HG02938 (cell line): ENCODE results near the gene S100A6.
"Not testable (repeated sequence)": the region's sequence is repeated elsewhere in the genome, so short reads cannot be mapped to it uniquely, and the experiment has no call there.

Experiments
- ATAC-seq: cut with Tn5 transposase; IDR thresholded peaks from one replicate; pipeline ENCODE4 v1.9.1; 2021; ENCODE audit warnings: mild to moderate bottlenecking, moderate library complexity; ENCODE audit not compliant: unreplicated experiment

Gene S100A6

DNA sequence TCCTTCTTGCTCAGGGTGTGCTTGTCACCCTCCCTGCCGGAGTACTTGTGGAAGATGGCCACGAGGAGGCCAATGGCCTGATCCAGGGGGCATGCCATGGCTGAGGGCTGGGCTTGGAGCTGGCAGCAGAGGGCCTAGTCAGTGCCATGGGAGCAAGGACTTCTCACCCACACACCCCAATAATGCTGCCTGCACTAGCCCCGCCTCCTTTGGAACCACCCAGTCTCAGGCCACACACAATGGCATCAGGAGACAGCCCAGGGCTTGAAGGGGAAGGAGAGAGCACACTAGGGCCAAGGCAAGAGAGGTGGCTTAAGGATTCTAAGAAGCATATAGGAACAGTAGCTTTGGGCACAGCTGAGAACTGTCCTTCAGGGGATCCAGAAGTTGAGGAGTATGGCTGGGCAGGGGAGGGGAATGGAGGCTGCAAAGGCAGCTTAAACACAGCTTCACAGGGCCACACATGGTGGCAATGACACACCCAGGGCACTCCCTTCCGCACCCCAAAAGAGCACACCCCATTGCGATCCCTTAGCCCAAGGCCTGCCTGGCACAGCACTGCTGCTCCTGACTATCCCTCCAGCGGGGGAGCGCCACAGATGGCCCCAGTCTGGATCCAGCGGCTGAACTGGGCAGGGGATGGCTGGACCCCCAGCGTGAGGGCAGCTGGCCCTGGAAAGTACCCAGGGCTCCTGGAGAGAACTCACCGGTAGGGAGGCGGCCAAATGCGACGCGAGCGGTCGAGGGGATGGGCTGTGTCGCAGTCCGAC is at the start of gene S100A6:
Gene S100A6, minus strand, starts transcription at position 750 of the 770 bp plus-strand sequence. Its CDS starts 652 bp downstream, at position 98.
- no peak for ATAC-seq

DNA sequence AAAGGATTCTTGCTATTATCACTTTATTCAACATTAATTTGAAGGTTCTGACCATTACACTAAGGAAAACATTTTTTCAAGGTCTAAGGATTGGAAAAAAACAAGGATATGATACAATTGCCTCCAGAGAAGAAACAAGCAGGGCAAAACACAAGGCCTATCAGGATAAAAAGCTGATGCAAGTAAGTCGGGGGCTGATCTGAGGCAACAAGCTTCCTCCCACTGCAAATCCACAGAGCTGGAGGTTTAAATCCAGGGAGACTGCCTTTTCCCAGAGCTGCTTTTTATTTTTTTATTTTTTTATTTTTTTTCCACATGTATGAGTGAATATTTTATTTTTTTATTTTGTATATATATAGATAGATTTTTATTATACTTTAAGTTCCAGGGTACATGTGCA is 49.2 kb upstream of the S100A6 start:
- ATAC-seq, result no peak

DNA sequence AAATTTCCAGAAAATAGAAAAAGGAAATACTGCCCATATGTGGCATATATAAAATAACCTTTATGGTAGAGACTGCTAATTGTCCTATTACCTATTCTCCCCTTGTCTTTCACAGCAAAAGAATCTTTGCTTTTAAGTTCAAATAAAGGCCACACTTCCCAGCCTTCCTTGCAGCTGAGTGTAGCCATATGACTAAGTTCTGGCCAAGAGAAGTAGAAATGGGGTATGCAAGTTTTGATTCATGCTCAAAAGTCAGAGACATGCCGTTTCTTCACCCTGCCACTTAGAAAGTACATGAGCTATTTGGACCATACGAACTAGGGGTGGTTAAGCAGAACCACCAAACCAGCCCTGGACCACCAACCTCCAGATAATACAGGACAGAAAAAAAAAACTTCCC is 48.2 kb upstream of the S100A6 start:
- no peak for ATAC-seq

GRCh38 chr1:153583514-153583913 is 47.7 kb upstream of the S100A6 start:
- ATAC-seq, result not testable (repeated sequence)

GRCh38 chr1:153582836-153583235 is 47.0 kb upstream of the S100A6 start:
- not testable (repeated sequence) for ATAC-seq

- ATAC-seq, result no peak
These were observed 43.1 kb upstream of the S100A6 start for GRCh38 chr1:153578936-153579335.

- no peak for ATAC-seq
These were observed 42.7 kb upstream of the S100A6 start for GRCh38 chr1:153578490-153578889.

DNA sequence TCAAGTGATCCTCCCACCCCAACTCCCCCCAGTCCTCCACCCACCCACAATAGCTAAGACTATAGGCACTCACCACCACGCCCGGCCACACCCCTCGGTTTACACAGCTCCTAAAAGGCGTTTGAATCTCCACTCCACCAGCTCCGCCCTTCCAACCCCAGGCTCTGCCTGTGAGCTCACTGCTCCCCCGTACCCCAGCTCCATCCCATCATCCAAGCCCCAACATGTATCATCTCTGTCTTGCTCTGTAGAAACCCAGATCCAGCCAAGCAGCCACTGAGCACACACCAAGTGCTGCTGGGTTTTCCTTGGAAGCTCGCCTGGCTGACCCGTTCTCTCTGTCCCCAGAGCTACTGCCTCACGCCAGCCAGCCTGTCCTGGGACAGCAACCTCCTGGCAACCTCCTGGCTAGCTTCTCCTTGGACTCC is 41.8 kb upstream of the S100A6 start:
- ATAC-seq, result no peak

DNA sequence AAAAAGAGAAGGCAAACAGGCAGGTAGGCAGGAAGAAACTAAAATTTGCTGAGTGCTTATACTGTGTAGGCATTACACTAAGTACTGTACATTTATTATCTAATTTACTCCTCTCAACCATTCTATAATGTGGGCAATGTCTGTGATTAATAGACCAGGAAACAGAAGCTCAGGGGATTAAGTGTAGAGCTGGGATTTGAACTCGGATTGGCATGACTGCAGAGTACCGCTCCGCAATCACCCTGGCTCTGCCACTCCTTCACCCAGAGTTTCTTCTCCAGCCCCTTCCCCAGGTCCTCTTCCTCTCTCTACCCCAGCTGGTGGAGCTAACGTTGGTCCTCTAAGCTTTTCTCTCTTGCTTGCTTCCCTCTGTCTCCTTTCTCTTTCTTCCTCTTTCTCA is 41.3 kb upstream of the S100A6 start:
- no peak for ATAC-seq

DNA sequence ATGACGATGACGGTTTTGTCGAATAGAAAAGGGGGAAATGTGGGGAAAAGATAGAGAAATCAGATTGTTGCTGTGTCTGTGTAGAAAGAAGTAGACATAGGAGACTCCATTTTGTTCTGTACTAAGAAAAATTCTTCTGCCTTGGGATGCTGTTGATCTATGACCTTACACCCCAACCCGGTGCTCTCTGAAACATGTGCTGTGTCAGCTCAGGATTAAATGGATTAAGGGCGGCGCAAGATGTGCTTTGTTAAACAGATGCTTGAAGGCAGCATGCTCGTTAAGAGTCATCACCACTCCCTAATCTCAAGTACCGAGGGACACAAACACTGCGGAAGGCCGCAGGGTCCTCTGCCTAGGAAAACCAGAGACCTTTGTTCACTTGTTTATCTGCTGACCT is 39.7 kb upstream of the S100A6 start:
- ATAC-seq, result not testable (repeated sequence)

DNA sequence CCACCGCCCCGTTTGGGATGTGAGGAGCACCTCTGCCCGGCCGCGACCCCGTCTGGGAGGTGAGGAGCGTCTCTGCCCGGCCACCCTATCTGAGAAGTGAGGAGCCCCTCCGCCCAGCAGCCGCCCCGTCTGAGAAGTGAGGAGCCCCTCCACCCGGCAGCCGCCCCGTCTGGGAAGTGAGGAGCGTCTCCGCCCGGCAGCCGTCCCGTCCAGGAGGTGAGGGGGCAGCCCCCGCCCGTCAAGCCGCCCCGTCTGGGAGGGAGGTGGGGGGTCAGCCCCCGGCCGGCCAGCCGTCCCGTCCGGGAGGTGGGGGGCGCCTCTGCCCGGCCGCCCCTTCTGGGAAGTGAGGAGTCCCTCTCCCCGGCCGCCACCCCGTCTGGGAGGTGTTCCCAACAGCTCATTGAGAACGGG is 39.3 kb upstream of the S100A6 start:
- ATAC-seq, result not testable (repeated sequence)

DNA sequence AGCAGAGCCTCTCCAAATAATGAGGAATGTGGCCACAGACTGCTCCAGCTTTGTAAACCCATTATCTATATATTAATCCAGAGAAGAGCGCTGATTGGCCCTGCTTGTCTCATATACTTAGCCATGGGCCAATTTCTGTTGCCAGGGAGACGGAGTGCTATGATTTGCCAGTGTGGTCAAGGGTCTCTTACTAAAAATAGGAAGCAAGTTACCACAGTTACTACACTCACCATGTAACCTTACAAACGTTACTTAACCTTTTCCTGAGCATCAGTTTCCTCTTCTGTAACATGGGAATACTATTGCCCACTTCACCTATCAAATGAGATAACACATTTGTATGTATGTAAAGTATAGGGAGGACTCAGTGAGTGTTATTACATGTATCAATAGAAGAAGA is 37.6 kb upstream of the S100A6 start:
- ATAC-seq, result no peak

DNA sequence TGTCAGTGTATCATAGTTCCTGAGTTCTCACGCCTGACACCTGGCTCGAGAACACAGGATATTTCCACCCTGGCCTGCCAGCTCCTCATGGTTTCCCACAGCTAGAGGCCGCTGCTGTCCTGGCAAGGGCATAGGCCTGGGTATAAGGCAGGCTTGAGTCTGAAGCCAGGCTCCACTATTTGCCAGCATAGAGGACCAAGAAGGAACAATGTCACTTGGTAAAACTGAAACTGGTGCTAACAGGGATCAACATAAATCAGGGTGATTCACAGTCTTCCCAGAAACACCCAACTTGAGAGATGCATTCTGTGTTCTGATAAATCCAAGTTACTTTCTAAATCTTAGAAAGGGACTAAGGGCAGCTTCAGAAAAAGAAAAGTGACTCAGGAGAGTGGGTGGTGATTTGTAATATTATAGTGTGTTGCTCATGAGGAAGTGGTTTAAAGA is 36.8 kb upstream of the S100A6 start:
- no peak for ATAC-seq

DNA sequence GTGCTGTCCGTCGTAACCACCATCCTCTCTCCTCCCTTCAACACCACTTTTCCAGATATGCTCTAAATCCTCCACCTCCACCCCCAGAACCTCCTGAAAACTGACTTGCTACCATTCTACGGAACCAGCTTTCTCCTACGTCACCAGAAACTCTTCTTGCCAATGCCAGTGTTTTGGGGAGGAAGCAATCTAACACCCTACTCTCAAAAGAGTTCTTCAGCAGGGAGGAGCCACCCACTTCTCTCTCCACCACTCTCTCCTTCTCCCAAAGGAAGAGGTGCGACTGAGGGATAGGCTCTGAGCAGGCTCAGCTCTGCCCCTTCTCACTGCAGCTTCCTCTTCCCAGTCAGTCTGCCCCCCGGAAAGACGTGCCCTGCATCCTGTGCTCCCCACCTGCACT is 35.9 kb upstream of the S100A6 start:
- ATAC-seq, result no peak

- no peak for ATAC-seq
These were observed 35.1 kb upstream of the S100A6 start for GRCh38 chr1:153570874-153571273.

- no peak for ATAC-seq
These were observed 33.7 kb upstream of the S100A6 start for GRCh38 chr1:153569465-153569864.

- no peak for ATAC-seq
These were observed 32.7 kb upstream of the S100A6 start for GRCh38 chr1:153568367-153569099.

DNA sequence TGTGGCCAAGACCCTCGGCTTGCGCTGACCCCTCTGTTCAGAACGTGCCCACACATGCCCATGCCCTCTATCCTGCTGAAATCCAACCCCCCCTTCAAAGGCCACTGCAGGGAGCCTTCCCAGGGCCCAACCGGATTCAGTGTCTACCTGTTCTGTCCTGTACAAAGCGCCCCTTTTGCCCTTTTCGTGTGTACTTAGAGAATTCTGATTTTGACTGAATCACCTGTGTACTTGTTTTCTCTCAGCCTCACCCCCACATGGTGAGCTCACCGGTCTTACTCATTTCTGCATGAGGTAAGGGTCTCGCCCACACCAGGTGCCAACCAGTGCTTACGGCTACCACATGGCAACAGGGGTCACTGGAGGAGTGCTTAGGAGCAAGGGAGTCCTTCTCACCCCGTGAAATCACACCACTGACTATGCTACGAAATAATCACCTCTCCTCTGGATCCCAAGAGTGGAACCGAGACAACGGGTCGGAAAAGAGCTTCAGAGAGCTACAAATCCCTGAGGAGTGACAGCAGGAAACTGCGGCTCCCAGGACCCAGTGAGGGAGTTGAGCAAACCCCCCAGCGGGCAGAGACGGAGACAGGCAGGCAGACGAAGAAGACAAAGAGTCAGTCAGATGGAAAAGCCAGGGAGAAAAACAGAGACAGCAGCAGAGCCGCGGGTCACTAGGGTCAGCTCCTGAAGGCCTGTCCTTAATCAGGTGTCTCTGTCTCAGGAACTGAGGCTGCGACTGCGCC is 32.0 kb upstream of the S100A6 start:
- ATAC-seq, result no peak

- peak; percentile 33 for ATAC-seq
These were observed 30.9 kb upstream of the S100A6 start for GRCh38 chr1:153566414-153567371.
